DMS 273 (cell line): Measurements from ENCODE around the gene HEPN1.

Experiments used
- DNase-seq: peaks from one replicate; lab custom pipeline; 2025; ENCODE audit not compliant: unreplicated experiment; lab: John Stamatoyannopoulos, UW

HEPN1 gene

GRCh38 chr11:124884869-124885479 lies 34.1 kb upstream of the HEPN1 start:
- DNase-seq = no peak

- DNase-seq = no peak
These were observed 32.6 kb upstream of the HEPN1 start for GRCh38 chr11:124886476-124886875.

GRCh38 chr11:124886978-124887666 lies 31.9 kb upstream of the HEPN1 start:
- no peak for DNase-seq

- DNase-seq = no peak
These were observed 31.4 kb upstream of the HEPN1 start for GRCh38 chr11:124887667-124888013.

GRCh38 chr11:124889191-124890091 lies 29.6 kb upstream of the HEPN1 start:
- DNase-seq = no peak

GRCh38 chr11:124890151-124890550 lies 28.9 kb upstream of the HEPN1 start:
- DNase-seq = no peak

- no peak for DNase-seq
These were observed 28.2 kb upstream of the HEPN1 start for GRCh38 chr11:124890683-124891372.

- DNase-seq = peak; percentile 23
These were observed 27.6 kb upstream of the HEPN1 start for GRCh38 chr11:124891373-124891861.

- no peak for DNase-seq
These were observed 26.9 kb upstream of the HEPN1 start for GRCh38 chr11:124892146-124892545.

GRCh38 chr11:124892750-124893454 lies 26.1 kb upstream of the HEPN1 start:
- DNase-seq = no peak

GRCh38 chr11:124893781-124894401 lies 25.2 kb upstream of the HEPN1 start:
- DNase-seq = no peak

- no peak for DNase-seq
These were observed 24.2 kb upstream of the HEPN1 start for GRCh38 chr11:124894606-124895430.

GRCh38 chr11:124895471-124895971 lies 23.5 kb upstream of the HEPN1 start:
- no peak for DNase-seq

- no peak for DNase-seq
These were observed 22.8 kb upstream of the HEPN1 start for GRCh38 chr11:124896071-124896750.

GRCh38 chr11:124896821-124897391 lies 22.1 kb upstream of the HEPN1 start:
- peak; percentile 10 for DNase-seq

- DNase-seq = no peak
These were observed 21.3 kb upstream of the HEPN1 start, which contains the start of gene ROBO4 for GRCh38 chr11:124897674-124898262. ROBO4 (minus strand) TSS chr11:124897865; CDS start chr11:124897795, 70 bp downstream.

GRCh38 chr11:124898263-124898680 lies 20.8 kb upstream of the HEPN1 start:
- DNase-seq = peak; percentile 55

GRCh38 chr11:124898711-124899110 lies 20.3 kb upstream of the HEPN1 start:
- no peak for DNase-seq
